ENCODE measurements around the gene NRTN.

NRTN gene

DNA sequence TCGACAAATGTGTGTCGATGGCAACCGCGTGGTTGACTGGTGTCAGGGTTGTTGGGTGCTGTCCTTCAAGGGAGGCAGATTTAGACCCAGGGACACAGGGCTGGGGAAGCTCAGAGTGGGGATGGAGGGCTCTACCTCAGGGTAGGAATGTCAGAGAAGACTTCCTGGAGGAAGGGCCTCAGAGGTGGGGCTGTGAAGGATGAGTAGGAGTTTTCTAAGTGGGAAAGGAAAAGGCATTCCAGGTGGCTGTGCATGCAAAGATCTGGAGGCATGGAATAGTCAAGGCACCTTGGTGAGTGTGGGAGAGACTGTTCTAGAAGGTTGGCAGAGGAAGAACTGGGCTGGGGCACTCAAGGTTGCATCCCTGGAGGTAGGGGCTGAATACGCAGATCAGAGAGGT, 2.0 kb downstream of the NRTN start:
- Histone ChIP-seq H3K4me2 (ENCODE audit: low read length) (no peak overlapping the region), H3K4me3 (ENCODE audit: low read length) (no peak overlapping the region), H3K9ac (ENCODE audit: low read length) (no peak overlapping the region), H4K20me1 (ENCODE audit: insufficient read depth, low read length) (no peaks in the 10 kb centered on the region), H3K79me2 (ENCODE audit: low read length) (no peaks in the 10 kb centered on the region), H3K27ac (ENCODE audit: low read length) (no peak overlapping the region), H3K9me3 (ENCODE audit: insufficient read depth, low read length) (no peaks in the 10 kb centered on the region), H3K36me3 (replicated peaks; ENCODE audit: low read depth, low read length) (no peaks in the 10 kb centered on the region), H3K27me3 (ENCODE audit: low read depth, low read length) (peaks cover 14% of the 10 kb centered on the region), H2AFZ (ENCODE audit: low read depth, low read length) (no peak overlapping the region), H3K4me1 (ENCODE audit: low read length) (peaks cover 11% of the 10 kb centered on the region)
- TF ChIP-seq, protein P1, sequence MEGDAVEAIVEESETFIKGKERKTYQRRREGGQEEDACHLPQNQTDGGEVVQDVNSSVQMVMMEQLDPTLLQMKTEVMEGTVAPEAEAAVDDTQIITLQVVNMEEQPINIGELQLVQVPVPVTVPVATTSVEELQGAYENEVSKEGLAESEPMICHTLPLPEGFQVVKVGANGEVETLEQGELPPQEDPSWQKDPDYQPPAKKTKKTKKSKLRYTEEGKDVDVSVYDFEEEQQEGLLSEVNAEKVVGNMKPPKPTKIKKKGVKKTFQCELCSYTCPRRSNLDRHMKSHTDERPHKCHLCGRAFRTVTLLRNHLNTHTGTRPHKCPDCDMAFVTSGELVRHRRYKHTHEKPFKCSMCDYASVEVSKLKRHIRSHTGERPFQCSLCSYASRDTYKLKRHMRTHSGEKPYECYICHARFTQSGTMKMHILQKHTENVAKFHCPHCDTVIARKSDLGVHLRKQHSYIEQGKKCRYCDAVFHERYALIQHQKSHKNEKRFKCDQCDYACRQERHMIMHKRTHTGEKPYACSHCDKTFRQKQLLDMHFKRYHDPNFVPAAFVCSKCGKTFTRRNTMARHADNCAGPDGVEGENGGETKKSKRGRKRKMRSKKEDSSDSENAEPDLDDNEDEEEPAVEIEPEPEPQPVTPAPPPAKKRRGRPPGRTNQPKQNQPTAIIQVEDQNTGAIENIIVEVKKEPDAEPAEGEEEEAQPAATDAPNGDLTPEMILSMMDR (IDR thresholded peaks at IDR 0.05; ENCODE audit: low read depth, low read length) = no peak

DNA sequence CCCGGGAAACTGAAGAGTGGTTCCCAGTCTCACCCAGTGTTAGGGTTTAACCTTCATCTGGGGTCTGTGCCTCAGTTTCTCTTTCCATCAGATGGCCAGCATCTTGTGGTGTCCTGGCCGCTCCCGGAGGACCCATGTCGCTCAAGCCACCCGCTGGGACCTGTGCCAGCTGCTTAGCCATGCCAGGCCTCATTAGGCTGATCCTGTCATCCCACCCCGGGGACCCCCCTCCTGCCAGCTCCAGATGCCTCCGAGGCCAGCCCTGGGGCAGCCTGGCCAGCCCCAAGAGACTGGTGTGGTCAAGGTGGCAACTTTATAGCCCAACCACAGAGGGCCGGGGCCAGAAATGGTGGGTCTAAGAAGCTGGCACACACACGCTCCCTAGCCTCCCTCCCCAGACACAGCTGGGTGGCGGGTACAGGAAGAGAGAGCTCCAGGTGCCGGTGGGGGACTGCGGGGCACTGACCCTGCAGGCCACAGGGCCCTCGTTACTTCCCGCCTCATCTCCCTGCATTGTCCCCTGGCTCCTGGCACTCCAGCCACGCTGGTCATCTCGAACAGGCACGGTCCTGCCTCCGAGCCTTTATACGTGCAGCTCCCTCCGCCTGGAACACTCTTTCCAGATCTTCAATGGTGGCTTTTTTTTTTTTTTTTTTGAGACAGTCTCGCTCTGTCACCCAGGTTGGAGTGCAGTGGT, 3.4 kb downstream of the NRTN start:
- Histone ChIP-seq H3K36me3 (replicated peaks; ENCODE audit: low read depth, low read length) (no peaks in the 10 kb centered on the region), H3K79me2 (ENCODE audit: low read length) (no peaks in the 10 kb centered on the region), H3K27me3 (ENCODE audit: low read depth, low read length) (peaks cover 14% of the 10 kb centered on the region), H3K4me2 (ENCODE audit: low read length) (no peak overlapping the region), H3K4me3 (ENCODE audit: low read length) (no peak overlapping the region), H3K9me3 (ENCODE audit: insufficient read depth, low read length) (no peaks in the 10 kb centered on the region), H3K4me1 (ENCODE audit: low read length) (peaks cover 11% of the 10 kb centered on the region), H3K27ac (ENCODE audit: low read length) (no peak overlapping the region), H2AFZ (ENCODE audit: low read depth, low read length) (no peak overlapping the region), H4K20me1 (ENCODE audit: insufficient read depth, low read length) (no peaks in the 10 kb centered on the region), H3K9ac (ENCODE audit: low read length) (no peak overlapping the region)
- TF ChIP-seq, protein P1 (IDR thresholded peaks at IDR 0.05; ENCODE audit: low read depth, low read length) = no peak
- TF ChIP-seq EZH2phosphoT487 (IDR thresholded peaks at IDR 0.05; ENCODE audit: low read depth) = no peak

DNA sequence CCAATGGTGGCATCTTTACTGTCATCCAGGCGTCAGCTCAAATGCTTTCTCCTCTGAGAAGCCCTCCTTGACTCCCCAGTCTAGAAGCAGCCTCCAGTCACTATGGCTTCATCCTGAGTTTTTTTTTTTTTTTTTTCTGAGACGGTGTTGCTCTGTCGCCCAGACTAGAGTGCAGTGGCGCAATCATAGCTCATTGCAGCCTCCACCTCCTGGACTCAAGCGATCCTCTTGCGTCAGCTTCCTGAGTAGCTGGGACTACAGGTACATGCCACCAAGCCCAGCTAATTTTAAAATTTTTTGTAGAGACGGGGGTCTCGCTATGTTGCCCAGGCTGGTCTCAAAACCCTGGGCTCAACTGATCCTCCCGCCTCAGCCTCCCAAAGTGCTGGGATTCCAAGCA, 4.2 kb downstream of the NRTN start:
- Histone ChIP-seq H3K9me3 (ENCODE audit: insufficient read depth, low read length) (no peaks in the 10 kb centered on the region), H3K36me3 (replicated peaks; ENCODE audit: low read depth, low read length) (no peaks in the 10 kb centered on the region), H3K9ac (ENCODE audit: low read length) (no peak overlapping the region), H3K79me2 (ENCODE audit: low read length) (no peaks in the 10 kb centered on the region), H3K27ac (ENCODE audit: low read length) (no peak overlapping the region), H3K4me1 (ENCODE audit: low read length) (peaks cover 6% of the 10 kb centered on the region), H3K27me3 (ENCODE audit: low read depth, low read length) (peaks cover 15% of the 10 kb centered on the region), H4K20me1 (ENCODE audit: insufficient read depth, low read length) (0 out of 2 replicates have a peak, but pooled peaks cover under 1% of the 10 kb centered on the region), H3K4me2 (ENCODE audit: low read length) (no peak overlapping the region), H2AFZ (ENCODE audit: low read depth, low read length) (no peak overlapping the region), H3K4me3 (ENCODE audit: low read length) (no peak overlapping the region)
- TF ChIP-seq EZH2phosphoT487 (IDR thresholded peaks at IDR 0.05; ENCODE audit: low read depth) = no peak
- TF ChIP-seq, protein P1 (IDR thresholded peaks at IDR 0.05; ENCODE audit: low read depth, low read length) = no peak

DNA sequence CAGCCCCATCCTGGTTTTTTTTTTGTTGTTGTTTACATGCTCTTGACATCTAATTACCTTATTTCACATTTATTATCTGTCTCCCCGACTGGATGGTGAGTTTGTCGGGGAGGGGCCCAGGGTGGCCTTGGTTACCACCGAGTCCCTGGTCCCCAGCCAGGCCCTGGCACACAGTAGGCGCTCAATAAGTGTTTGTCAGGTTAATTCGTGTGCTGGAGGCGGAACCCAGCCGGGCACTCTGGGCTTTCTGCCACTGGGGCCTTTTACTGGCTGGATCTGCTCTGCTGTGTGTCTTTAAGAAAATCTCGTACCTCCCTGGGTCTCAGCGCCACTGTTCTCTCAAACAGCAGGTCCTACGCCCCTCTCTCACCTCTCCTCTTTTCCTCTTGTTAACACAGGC, 4.6 kb downstream of the NRTN start:
- Histone ChIP-seq H4K20me1 (ENCODE audit: insufficient read depth, low read length) (0 out of 2 replicates have a peak, but pooled peaks cover 2% of the 10 kb centered on the region), H3K9me3 (ENCODE audit: insufficient read depth, low read length) (no peaks in the 10 kb centered on the region), H3K27me3 (ENCODE audit: low read depth, low read length) (peaks cover 16% of the 10 kb centered on the region), H3K36me3 (replicated peaks; ENCODE audit: low read depth, low read length) (no peaks in the 10 kb centered on the region), H3K4me1 (ENCODE audit: low read length) (peaks cover 2% of the 10 kb centered on the region), H3K4me3 (ENCODE audit: low read length) (no peak overlapping the region), H3K4me2 (ENCODE audit: low read length) (no peak overlapping the region), H3K9ac (ENCODE audit: low read length) (no peak overlapping the region), H2AFZ (ENCODE audit: low read depth, low read length) (no peak overlapping the region), H3K79me2 (ENCODE audit: low read length) (no peaks in the 10 kb centered on the region), H3K27ac (ENCODE audit: low read length) (no peak overlapping the region)
- TF ChIP-seq, protein P1 (IDR thresholded peaks at IDR 0.05; ENCODE audit: low read depth, low read length) = no peak
- TF ChIP-seq EZH2phosphoT487 (IDR thresholded peaks at IDR 0.05; ENCODE audit: low read depth) = no peak

All from OCI-LY3 (cell line).